Measurements from ENCODE around the gene PIGC.

The PIGC gene

DNA sequence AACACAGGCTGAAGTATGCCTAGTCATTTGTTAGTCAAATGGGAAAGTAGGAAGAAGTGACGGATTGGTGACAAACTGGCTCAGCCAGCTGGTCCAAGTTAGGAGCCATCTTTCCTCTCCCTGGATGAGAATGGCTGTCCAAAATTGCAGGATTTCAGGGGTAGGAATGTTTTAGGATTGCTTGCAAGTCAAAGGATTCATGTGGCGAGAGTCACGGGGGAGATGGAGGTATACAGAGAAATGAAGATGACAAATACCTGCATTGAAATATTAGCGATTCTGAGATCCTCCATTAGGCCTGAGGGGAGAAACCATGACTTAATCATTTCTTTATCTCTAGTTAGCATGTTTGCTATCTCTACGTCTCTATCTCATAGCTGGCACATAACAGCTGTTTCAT, 41.8 kb upstream of the PIGC start:
- no peak for DNase-seq (ENCODE audit: low read depth)

DNA sequence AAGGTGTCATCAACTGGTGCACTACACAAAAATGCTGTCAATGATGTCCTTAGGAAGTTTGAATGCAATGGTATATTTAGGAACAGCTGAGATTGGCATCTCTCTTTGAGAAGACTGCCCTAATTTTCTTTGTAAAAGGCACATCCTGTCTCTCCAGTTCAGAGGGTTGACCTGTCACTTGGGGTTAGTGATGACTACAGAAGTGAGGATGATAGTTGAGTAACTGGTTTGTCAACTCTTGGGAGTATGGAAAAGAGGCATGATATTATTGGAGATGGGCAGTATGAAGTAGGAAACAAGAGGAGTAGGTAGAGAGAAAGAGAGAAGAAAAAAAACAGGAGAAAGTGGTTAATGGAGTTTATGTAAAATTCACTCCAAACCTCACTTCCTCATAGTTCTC, 40.4 kb upstream of the PIGC start:
- no peak overlapping the region for H3K4me3 ChIP-seq (ENCODE audit: control insufficient read depth, low read depth, low read length)
- no peak for DNase-seq (ENCODE audit: low read depth)
- TF ChIP-seq, protein P1, sequence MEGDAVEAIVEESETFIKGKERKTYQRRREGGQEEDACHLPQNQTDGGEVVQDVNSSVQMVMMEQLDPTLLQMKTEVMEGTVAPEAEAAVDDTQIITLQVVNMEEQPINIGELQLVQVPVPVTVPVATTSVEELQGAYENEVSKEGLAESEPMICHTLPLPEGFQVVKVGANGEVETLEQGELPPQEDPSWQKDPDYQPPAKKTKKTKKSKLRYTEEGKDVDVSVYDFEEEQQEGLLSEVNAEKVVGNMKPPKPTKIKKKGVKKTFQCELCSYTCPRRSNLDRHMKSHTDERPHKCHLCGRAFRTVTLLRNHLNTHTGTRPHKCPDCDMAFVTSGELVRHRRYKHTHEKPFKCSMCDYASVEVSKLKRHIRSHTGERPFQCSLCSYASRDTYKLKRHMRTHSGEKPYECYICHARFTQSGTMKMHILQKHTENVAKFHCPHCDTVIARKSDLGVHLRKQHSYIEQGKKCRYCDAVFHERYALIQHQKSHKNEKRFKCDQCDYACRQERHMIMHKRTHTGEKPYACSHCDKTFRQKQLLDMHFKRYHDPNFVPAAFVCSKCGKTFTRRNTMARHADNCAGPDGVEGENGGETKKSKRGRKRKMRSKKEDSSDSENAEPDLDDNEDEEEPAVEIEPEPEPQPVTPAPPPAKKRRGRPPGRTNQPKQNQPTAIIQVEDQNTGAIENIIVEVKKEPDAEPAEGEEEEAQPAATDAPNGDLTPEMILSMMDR (conservative IDR thresholded peaks at IDR 0.05; ENCODE audit: control insufficient read depth, insufficient read depth, low read depth, low read length) = no peak

More for the DNA sequence above, 41.8 kb upstream of the PIGC start:
- H3K4me3 ChIP-seq (ENCODE audit: control insufficient read depth, low read depth, low read length) = no peak overlapping the region
- TF ChIP-seq, protein P1 (conservative IDR thresholded peaks at IDR 0.05; ENCODE audit: control insufficient read depth, insufficient read depth, low read depth, low read length) = no peak

DNA sequence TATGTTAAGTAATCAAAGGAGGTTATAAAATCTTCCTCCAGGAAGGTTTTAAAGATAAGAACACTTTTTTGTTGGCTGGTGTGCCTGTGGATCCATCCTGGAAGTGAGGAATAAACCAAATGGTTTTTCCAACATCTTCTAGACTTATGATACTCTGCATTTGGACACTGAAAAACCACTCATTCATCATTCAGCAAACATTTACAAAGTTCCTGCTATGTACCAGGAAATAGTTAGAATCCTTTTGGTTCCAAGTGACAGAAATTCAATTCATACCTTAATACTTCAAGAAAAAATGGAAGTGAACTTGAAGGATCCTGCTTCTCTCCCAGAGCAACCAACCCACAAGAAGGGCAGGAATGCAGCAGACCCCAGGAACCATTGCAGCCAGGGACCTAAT, 39.6 kb upstream of the PIGC start:
- TF ChIP-seq, protein P1 (conservative IDR thresholded peaks at IDR 0.05; ENCODE audit: control insufficient read depth, insufficient read depth, low read depth, low read length) = no peak
- no peak overlapping the region for H3K4me3 ChIP-seq (ENCODE audit: control insufficient read depth, low read depth, low read length)
- no peak for DNase-seq (ENCODE audit: low read depth)

DNA sequence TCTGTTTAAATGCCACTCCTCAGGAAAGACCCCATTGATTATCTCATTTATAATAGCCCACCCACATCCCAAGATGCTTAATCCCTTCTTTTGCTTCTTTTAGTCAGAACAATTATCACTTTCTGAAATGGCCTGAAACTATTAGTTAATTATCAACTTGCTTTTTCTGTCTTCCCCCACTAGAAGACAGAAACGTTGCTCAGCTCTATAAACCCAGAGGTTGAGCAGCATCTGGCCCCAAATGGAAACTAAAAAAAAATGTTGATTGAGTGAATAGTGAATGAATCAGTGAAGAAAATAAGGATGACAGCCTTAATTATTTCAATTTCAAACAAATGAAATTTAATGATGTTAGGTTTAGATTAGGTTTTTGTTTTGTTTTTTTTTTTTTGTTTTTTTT, 38.2 kb upstream of the PIGC start:
- H3K4me3 ChIP-seq (ENCODE audit: control insufficient read depth, low read depth, low read length) = no peak overlapping the region
- TF ChIP-seq, protein P1 (conservative IDR thresholded peaks at IDR 0.05; ENCODE audit: control insufficient read depth, insufficient read depth, low read depth, low read length) = no peak
- DNase-seq (ENCODE audit: low read depth) = no peak

DNA sequence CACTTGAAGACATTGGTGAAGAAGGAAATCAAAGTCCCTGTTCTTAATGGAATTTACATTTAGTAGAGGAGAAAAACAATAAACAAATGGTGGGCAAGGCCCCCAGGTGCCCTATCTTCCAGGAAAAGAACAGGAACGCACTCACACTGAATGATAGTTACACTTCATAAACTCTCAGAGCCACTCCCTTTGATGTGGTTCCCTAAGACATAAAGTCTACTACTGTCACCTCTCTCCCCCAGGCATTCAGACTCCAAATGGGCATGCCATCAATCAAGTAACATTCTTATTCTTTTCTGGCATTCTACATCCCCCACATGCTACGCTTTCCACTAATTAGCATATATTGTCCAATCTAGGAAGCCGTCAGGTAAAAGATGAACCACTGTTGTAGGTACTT, 36.6 kb upstream of the PIGC start:
- TF ChIP-seq, protein P1 (conservative IDR thresholded peaks at IDR 0.05; ENCODE audit: control insufficient read depth, insufficient read depth, low read depth, low read length) = no peak
- DNase-seq (ENCODE audit: low read depth) = no peak
- no peak overlapping the region for H3K4me3 ChIP-seq (ENCODE audit: control insufficient read depth, low read depth, low read length)

DNA sequence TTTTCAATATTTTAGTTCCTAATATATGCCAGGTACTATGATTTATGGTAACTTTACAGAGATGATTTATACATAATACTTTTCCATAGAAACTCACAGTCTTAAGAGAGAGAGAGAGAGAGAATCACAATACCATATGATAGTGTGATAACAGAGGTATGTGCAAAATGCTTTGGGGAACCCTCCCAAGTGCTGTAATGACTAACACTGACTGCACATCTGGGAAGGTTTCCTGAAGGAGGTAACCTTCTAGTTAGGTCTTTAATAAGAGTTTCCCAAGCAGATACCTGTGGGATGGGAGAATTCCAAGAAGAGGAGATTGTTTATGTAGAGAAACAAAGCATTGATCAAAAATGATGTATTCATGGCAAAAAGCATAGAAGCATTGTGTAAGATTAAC, 34.6 kb upstream of the PIGC start:
- no peak overlapping the region for H3K4me3 ChIP-seq (ENCODE audit: control insufficient read depth, low read depth, low read length)
- TF ChIP-seq, protein P1 (conservative IDR thresholded peaks at IDR 0.05; ENCODE audit: control insufficient read depth, insufficient read depth, low read depth, low read length) = no peak
- DNase-seq (ENCODE audit: low read depth) = no peak

DNA sequence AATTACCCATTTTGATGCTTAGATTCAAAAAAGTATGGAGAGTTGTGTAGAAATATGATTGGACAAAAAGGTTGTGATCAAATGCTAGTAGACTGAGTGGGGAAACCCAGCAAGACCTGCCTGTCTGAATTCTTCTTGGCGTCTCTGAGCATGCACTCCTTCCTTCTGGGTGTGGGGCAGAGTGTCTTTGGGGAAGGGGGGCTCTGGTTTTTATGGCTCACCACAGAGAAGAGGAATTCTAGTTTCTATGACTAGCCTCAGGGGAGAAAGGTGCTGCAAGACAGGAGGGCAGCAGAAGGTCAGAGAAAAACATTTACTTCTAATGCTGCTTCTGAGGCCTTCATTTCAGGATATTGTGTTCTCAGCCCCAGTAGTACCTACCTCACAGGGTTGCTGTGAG, 33.9 kb upstream of the PIGC start:
- H3K4me3 ChIP-seq (ENCODE audit: control insufficient read depth, low read depth, low read length) = no peak overlapping the region
- TF ChIP-seq, protein P1 (conservative IDR thresholded peaks at IDR 0.05; ENCODE audit: control insufficient read depth, insufficient read depth, low read depth, low read length) = no peak
- no peak for DNase-seq (ENCODE audit: low read depth)

Measured in fibroblast of mammary gland (primary cell).